NCI-H1417 treated with DMSO at 0.1 percent for 48 hours (cell line): ENCODE measurements around the gene KCNAB1.
A peak's percentile ranks its signal among the peaks of the same experiment; 100 is the strongest.
"Not testable (repeated sequence)": the region's sequence is repeated elsewhere in the genome, so short reads cannot be mapped to it uniquely, and the experiment has no call there.

ENCODE experiments used
- DNase-seq: peaks from one replicate; lab custom pipeline; 2025; lab: John Stamatoyannopoulos, UW

The KCNAB1 gene

DNA sequence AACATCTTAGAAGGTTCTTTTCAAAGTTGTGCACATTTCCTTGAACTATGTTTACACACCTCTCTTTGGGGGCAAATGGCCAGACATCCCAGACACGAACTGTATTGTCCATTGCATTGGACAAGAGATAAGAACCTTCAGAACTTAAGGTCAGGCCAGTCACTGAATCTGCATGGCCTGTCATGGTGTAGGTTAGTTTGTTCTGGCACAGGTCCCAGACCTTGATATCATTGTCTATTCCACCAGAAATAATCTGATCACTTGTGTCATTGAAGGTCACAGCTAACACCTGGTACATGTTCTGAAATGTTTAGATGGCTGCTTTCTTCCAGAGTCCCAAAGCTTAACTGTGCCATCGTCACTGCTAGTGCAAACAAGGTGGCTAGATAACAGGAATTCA, 55.7 kb downstream of the KCNAB1 start:
- no peak for DNase-seq

DNA sequence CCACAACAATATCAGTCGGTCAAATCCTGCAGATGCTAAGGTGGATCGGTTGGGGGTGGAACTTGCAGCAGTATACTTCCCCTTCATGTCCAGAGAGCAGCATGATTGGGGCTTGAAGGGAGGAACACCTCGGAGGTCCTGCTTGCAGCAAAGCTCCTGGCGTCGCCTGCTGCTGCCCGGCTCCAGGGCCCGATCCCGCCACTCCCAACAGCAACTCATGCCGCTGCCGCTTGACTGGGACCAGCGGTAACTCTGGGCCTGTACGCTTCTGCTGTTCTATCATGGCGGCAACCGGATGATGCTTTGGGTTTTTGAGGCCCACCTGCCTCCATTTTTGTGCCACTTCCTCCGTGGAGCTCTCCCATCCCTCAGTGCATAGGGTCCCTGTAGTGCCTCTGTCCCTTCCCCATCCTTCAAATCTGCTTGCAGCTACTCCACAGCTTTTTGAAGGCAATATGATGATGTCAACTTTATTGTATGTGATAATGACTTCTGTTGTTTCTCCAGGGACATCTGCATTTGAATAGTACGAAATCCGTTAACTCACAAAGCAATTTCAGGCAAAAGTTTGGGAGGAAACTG, 56.3 kb downstream of the KCNAB1 start:
- no peak for DNase-seq

DNA sequence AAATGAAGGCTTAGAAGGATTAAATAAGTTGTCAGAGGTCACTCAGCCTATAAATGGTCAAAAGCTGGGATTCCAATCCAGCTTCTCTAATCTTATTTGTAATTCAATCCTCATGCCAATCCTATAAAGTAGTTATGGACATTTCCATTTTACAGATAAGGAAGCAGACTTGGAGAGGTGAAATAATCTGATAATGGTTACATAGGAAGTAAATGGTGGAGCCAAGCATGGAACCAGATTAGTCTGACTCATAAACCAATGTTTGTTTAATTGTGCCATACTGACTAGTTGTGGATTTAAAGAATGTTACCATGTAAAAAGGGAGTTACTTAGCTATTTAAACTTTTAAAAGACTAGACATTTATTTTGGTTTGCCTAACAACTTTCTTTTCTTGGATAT, 59.7 kb downstream of the KCNAB1 start:
- no peak for DNase-seq

DNA sequence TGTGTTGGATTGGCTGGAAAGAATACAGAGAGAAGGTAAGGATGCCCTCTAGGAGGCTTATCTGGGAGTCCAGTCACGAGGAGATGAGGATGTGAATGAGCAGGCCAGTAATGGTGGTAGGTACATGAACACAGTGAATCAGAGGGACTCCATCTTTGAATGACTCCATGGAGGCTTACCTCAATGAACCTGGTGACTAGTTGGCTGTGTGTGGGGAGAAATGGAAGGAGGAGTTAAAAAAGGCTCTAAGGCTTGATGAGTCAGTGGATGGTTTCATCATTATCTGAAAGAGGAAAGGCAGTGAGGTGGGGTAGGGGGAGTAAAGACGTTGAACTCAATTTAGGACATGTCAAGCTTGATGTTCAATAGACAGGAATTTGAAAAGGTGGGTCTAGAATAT, 61.1 kb downstream of the KCNAB1 start:
- DNase-seq = no peak

DNA sequence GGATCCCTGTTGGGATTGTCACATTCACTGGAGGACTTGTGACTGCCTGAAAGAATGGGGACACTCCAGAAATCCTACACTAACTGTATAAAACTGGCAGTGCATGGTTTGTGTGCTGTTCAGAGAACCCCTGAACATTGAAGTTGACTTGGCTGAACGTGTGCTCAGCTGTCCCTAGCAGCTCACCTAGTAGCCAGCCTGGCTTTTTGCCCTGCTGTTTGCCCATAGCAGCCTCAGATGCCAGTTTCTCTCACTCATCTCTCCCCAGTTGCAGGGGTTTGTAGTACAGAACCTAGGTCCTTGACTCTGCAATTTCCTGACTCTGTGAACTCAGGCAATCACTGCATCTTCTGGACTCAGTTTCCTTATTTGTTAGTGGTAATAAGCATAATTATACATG, 63.0 kb downstream of the KCNAB1 start:
- DNase-seq = no peak

DNA sequence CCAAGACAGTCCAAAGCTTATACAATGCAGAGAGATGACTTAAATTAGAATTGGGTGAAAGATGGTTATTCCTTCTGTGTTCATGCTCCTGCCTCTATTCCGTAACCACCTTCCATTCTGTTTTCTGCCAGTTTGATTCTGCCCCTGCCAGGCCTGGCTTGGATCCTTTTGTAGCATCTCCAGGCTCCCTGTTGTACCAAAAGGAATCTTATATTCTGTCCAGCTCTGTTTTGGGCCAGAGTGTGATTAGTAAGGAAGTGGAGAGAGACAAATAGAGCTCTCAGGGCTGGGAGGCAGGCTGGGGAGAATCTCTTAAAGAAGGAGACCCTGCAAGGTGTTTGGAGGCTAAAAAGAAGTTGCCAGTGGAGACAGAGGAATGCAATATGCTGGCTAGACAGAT, 63.8 kb downstream of the KCNAB1 start:
- no peak for DNase-seq

DNA sequence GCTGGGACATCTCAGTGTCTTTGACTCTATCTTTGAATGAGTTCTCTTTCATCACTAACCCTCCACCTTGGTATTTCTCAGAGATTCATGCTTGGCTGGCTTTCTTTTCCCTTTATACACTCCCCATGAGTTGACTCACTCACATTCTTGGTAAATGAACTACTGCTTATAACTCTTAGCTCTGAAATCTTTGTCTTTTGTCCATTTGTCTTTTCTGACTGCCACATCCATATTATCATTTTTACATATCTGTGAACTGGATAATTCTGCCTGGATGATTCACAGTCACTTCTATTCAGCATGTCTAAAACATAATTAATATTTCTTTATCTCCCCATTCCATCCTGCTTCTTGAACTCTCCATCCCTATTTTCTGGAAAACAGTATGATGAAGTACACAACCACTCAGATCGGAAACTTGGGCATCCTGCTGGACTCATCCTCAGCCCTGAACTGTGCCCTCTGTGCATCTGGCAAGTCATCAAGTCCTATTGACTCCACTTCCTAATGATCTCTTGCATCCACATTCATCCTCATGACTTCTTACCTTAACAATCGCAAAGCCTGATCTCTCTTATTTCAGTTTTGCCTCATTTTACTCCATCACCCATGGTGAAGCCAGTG, 66.9 kb downstream of the KCNAB1 start:
- DNase-seq = no peak

DNA sequence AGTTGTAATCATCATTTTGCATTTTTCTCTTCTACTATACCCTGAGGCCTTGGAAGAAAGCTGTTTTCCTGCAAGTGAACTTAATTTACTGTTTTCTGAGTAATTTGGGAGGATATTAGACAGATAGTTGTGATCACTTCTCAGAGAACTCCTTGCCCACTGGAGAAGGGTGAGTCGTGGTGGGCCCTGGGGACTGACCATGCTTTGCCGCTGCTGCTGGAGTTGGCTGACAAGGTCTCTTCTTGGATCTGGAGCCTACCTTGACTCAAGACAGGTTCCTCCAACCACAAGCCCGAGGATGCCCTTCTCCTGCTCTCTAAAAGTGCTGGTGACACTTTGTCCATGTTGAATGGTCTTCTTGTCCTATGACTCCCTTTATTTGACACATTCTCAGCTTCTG, 68.4 kb downstream of the KCNAB1 start:
- no peak for DNase-seq

DNA sequence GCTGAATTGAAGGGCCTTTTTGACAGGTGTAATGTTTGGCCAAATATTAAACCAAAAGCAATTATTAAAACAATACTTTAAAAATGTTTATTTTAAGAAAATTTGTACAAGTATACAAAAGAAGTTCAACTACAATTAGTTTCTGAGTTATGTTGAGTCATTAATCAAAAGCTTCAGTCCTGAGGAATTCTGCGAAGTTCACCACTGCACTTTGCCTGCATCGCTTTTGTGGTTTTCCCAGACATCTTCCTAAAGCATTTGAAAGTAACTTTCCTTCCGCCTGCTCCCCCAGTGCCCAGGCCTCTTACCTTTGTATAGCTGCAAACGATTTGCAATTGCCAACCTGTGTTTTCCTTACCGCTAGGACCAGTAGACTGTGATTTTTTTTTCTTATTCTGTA, 69.5 kb downstream of the KCNAB1 start:
- DNase-seq = no peak

DNA sequence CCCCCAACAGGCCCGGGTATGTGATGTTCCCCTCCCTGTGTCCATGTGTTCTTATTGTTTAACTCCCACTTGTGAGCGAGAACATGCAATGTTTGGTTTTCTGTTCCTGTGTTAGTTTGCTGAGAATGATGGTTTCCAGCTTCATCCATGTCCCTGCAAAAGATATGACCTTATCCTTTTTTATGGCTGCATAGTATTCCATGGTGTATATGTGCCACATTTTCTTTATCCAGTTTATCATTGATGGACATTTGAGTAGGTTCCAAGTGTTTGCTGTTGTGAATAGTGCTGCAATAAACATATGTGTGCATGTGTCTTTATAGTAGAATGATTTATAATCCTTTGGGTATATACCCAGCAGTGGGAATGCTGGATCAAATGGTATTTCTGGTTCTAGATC, 74.6 kb downstream of the KCNAB1 start:
- DNase-seq = not testable (repeated sequence)

DNA sequence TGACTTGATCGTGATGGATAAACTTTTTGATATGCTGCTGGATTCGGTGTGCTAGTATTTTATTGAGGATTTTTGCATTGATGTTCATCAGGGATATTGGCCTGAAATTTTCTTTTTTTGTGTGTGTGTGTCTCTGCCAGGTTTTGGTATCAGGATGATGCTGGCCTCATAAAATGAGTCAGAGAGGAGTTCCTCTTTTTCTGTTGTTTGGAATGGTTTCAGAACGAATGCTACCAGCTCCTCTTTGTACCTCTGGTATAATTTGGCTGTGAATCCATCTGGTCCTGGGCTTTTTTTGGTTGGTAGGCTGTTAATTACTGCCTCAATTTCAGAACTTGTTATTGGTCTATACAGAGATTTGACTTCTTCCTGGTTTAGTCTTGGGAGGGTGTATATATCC, 76.8 kb downstream of the KCNAB1 start:
- DNase-seq = not testable (repeated sequence)

DNA sequence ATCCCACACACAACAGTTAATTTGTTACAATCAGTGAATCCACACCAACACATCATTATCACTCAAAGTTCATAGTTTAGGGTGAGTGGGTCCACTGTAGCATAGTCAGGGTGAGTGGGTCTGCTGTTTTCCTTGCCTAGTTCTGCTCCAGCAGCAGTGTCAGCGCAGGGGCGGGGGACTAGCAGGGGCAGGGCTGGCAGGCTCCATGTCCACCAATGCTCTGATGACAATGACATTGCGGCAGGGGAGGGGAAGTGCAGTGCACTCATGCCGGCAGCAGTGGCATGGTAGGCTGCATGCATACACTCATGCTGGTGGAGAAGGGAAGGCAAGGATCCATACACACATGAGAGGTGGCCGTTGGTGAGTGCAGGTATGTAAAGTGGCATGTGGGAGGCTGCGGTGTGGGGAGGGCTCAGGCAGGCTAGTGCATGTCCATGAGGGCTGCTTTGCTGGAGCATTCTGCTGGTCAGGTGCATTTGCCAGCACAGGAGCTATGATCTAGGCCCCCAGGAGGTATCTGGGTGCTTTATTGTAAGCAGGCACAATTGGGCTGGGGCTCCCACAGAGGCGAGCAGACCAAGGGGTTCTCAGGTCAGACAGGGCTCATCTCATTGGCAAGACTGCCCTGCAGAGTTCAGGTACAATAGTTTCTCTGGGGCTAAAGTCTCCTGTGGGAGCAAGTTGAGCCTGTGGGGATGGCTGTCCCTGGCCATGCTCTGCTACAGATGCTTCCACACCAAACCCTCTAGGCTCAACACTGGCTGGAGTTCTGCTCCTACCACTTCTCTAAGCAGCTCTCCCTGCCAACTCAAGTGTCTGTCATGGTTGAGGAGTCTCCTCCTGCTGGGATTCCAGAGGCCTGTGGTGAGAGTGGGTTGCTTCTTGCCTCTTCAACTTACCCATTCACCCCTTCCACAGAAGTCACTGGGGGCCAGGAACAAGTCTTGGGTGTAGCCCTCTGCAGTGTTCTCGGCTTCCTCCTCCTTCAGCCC, 81.3 kb downstream of the KCNAB1 start:
- no peak for DNase-seq

DNA sequence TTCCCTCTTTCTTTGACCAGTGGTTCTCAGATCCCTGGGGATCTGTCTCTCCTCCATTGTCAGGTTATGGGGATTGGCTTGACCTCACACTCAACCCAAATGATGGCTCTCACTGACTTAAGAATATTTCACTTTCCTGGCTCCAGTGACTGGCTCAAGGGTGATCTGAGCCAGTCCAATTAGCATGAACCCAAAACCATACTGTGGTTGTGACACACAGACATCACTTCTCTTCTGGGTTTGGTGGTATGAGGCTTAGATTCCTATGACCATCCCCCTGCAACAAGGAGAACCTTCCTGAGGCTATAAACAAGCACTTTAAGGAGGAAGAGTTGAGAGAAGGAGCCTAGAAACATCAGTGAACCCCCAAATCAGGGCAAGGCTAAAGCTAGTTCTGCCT, 85.8 kb downstream of the KCNAB1 start:
- no peak for DNase-seq

DNA sequence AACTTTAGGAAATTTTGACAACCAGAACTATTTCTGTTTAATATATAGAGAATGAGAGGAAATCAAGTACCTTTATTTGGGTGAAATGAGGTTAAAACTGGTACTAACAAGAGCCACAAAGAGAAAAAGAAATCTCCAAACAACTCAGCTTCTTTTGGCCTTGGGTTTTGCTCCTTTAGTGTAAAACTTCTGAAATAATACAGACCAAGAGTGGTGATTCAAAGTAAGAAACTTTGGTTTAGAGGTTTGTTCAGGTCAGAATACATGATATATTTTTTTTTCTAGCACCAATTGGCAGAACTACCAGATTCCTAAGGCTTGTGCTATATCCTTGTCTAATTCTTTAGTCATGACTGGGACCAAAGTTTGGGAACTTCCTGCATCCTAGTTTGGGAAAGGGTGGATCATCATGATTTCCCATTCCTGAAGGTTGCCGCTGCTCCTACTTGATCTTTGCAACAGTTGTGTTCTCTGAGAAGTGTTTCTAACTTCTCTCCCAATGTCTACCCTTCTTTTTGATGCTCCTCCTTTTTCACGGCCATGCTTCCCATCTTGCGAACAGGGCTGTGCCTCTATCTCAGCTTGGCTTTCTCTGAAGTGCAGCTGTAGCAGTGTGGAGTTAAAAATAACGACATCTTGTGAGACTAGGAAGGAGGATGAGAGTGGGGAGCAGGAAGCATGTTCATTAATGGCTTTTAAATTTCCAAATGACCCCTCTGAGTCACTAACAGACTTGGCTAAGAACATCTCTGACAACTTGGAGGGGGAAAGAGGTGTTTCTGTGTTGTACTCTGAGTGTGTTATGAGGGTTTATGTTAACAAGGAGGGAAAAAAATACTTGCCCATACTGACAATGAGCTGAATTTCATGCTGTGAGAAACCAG, 87.7 kb downstream of the KCNAB1 start:
- DNase-seq = no peak

DNA sequence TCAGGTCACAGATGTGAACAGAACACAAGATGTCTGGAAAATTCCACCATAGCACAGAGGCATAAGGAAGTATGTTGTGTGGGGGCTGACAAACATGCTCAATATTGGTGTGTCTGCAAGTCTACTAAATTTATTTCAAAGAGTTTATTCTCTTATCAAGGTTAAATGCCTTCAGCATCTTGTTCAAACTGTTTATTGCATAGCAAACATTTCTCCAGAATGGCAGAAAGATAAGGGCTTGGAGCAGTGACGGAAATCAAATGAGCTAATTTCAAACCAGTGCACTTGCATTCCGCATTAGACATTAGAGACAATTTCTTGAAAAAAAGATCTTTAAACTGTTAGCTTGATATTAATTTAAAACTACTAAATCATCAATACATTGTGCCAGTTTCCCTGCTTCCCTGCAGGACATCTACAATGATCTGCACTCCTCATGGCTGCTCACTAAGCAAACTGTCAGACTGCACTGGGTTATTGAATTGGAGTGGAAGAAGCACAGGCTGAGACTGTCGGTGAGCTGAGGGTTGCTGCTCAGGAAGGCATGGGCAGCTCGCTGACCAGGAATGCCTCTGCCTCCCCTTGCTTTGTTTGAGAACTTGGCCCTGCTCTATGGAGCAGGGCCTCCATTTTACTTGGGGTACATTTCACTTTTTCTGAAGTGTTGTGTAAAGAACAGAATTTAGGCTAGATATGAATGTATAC, 89.4 kb downstream of the KCNAB1 start:
- no peak for DNase-seq

DNA sequence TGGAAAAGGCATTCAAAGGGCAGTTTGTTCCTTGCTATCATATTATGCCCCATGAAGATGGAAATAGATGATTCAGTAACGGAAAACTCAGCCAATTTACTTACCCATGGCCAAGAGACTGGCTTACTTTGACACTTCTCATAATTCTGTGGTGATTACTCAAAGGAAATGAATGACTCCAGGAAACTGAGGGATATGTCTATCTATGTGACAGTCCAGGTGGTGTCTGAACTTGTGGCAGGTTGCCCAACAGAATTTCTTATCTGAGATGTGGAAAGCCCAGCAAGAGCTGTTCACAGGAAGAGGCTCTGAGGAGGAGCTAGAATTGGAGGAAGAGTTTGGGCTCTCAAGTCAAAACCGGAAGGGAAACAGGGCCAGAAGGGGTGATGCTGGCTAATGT, 91.2 kb downstream of the KCNAB1 start:
- DNase-seq = no peak

DNA sequence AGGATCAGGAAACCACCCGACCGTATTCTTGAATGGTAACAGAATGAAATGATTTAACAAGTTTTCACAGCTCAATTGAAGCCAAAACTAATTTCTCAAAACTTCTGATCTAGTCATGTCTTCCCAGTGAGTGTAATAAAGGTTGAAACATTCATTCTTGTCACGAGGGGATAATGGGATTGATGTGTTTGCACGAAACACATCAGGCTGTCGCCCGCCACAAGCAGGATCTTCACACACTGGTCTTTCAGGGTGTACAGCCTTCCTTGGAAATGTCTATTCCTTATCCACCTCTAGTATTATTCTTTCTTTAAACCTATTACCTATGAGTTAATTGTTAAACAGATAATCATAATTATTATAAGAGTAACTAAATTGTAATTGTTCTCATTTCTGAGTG, 94.3 kb downstream of the KCNAB1 start:
- DNase-seq = no peak

DNA sequence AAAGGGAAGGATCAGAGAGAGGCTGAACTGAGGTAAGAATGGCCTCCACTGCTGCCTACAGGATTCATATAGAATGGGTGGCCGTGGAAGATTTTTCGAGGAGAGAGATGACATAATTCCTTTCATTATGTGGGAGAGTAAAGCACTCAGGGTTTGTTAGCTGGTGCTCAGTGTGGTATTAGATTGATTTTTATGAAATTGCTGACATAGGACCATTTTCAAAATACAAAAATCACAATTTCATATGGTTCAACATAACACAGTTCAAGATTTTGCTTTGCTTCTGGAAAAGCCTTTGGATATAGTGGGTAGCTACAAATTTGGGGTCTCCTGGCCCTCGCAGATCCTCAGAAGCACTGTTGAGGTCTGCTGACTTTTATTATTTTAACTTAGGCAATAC, 95.4 kb downstream of the KCNAB1 start:
- DNase-seq = no peak

DNA sequence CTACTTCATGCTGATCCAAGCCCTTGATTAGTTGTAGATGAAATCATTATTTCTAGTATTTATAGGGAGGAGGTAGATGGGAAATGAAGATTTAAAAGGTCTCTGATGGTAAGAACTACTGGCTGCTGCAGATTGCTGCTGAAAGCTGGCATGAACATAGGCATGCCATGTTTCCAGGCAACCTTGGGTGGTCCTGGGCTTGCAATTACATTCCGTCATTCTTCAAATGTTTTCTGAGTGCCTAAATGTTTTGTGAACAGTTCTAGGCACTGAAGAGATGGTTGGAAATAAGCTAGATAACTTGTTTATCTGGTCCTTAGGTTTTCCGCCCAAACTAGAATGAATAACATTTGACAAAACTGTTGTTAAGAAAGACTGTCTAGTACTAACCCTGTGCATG, 95.8 kb downstream of the KCNAB1 start:
- no peak for DNase-seq

DNA sequence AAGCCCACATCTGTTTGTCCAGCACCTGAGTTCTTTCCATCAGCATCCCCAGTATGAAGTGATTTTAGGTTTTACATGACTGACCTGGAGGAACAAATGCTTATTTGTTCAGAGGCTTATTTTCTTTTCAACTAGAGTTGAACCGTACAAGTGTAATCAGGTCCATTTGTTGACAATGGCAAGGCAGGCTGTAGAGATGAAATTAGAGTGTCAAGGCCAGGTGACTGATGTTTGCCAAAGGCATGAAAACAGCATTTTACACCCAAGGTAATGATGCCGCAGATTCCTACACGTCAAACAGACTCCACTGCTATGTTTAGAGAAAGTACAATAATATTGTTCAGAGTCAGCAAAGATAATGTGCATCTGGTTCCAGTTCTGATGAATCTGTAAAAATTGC, 96.5 kb downstream of the KCNAB1 start:
- peak; percentile 41 for DNase-seq

DNA sequence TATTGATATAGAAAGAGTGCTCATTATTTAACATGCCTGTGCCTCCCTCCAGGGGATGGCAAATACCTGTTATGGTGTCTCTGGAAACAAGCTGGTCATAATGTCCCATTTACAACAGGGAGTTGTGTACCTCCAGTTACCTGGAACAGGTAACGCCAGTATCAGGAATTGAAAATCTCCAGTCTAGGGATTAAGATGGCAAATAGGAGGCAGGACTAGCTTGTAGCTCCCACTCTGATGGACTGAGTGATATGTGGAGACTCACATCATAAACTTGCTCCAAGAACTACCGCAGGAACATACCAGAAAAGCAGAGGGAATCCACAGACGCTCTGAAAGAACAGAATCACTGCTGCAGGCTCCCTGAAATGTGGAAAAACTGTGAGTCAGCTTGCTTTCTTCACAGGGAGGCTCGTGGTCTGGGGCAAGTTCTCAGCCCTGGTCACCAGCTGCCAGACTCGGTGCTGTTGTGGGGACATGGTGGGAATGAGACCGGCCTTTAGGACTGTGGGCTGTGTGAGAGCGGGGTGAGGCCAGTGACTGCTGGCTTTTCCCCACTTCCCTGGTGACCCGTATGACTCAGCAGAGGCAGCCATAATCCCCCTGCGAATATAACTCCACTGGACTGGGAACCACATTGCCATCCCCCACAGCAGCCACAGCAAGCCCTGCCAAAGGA, 97.4 kb downstream of the KCNAB1 start:
- DNase-seq = no peak
